Uterus (tissue), 2 donors: ENCODE measurements around the gene PPP1R9A.

Experiments used
- POLR2A ChIP-seq, 2 donors: fragments of 450-650 bp; IDR thresholded peaks; one replicate each; pipeline ENCODE4 v1.6.1; 2016; ENCODE audit warnings: antibody characterized with exemption in 2 of 2, mild to moderate bottlenecking in 1 of 2, moderate library complexity in 1 of 2
- TF ChIP-seq, protein P1 (sequence below), 4 experiments: fragments of 200-600 bp in 2 of 4; fragments of 450-650 bp in 2 of 4; sonication (generic) in 2 of 4; IDR thresholded peaks; one replicate each; pipeline ENCODE4 v1.5.1; 2016 to 2019; ENCODE audit warnings: antibody characterized with exemption in 4 of 4, mild to moderate bottlenecking in 2 of 4, moderate library complexity in 1 of 4

DNA sequence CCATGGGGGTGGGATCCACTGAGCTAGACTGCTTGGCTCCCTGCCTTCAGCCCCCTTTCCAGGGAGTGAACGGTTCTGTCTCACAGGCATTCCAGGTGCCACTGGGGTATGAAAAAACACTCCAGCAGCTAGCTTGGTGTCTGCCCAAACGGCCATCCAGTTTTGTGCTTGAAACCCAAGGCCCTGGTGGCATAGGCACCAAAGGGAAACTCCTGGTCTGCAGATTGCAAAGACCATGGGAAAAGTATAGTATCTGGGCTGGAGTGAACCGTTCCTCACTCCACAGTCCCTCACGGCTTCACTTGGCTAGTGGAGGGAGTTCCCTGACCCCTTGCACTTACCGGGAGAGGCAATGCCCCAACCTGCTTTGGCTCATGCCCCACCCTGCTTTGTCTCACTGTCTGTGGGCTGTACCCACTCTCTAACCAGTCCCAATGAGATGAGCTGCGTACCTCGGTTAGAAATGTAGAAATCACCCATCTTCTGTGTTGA, 62.7 kb downstream of the PPP1R9A start:
- TF ChIP-seq, protein P1, sequence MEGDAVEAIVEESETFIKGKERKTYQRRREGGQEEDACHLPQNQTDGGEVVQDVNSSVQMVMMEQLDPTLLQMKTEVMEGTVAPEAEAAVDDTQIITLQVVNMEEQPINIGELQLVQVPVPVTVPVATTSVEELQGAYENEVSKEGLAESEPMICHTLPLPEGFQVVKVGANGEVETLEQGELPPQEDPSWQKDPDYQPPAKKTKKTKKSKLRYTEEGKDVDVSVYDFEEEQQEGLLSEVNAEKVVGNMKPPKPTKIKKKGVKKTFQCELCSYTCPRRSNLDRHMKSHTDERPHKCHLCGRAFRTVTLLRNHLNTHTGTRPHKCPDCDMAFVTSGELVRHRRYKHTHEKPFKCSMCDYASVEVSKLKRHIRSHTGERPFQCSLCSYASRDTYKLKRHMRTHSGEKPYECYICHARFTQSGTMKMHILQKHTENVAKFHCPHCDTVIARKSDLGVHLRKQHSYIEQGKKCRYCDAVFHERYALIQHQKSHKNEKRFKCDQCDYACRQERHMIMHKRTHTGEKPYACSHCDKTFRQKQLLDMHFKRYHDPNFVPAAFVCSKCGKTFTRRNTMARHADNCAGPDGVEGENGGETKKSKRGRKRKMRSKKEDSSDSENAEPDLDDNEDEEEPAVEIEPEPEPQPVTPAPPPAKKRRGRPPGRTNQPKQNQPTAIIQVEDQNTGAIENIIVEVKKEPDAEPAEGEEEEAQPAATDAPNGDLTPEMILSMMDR (IDR thresholded peaks at IDR 0.05) = no peak
- no peak for TF ChIP-seq POLR2A (IDR thresholded peaks at IDR 0.05)
